H1 (cell line): ENCODE results near the gene CYP2W1. TPM values are rescaled to one million over a fixed set of nuclear protein-coding genes. Genes with fewer than 3 reads are reported as not detected.

Experiments
- CBX5 ChIP-seq: fragments of 300-800, 300-1000 bp; sonication (generic); IDR thresholded peaks from 2 replicates; pipeline ENCODE4 v1.7.1; 2016; ENCODE audit warnings: antibody characterized with exemption, low read length, low read depth
- CHD7 ChIP-seq: fragments of 300-600 bp; sonication (generic); IDR thresholded peaks from 2 replicates; pipeline ENCODE4 v1.7.1; 2012; ENCODE audit warnings: low read length, moderate library complexity, mild to moderate bottlenecking, inconsistent platforms; ENCODE audit not compliant: insufficient replicate concordance
- CTBP2 ChIP-seq: IDR thresholded peaks from 2 replicates; pipeline ENCODE4 v1.7.0; 2011; ENCODE audit warnings: borderline replicate concordance, mild to moderate bottlenecking, moderate library complexity, mixed read lengths, low read length; ENCODE audit not compliant: insufficient read depth, insufficient read length
- MAFK ChIP-seq: IDR thresholded peaks from 2 replicates; pipeline ENCODE4 v1.6.1; 2012; ENCODE audit warnings: low read depth, mild to moderate bottlenecking, improper control_type of control experiment, low read length
- NANOG ChIP-seq: IDR thresholded peaks from 2 replicates; pipeline ENCODE4 v1.6.1; 2011; ENCODE audit warnings: low read length, low read depth, mild to moderate bottlenecking, inconsistent platforms; ENCODE audit not compliant: insufficient read depth, poor library complexity, severe bottlenecking
- RFX5 ChIP-seq: IDR thresholded peaks from 2 replicates; pipeline ENCODE4 v1.6.1; 2011; ENCODE audit warnings: low read depth, low read length, improper control_type of control experiment, borderline replicate concordance
- SP2 ChIP-seq: IDR thresholded peaks from 2 replicates; pipeline ENCODE4 v1.6.1; 2012; ENCODE audit warnings: mild to moderate bottlenecking, low read length, inconsistent platforms
- SP4 ChIP-seq: IDR thresholded peaks from 2 replicates; pipeline ENCODE4 v1.6.1; 2012; ENCODE audit warnings: low read length, inconsistent platforms
- USF2 ChIP-seq: IDR thresholded peaks from 2 replicates; pipeline ENCODE4 v1.6.1; 2011; ENCODE audit warnings: low read length, improper control_type of control experiment
- YY1 ChIP-seq: IDR thresholded peaks from 2 replicates; pipeline ENCODE4 v1.6.1; 2011; ENCODE audit warnings: low read depth, mild to moderate bottlenecking, low read length
- polyA plus RNA-seq, 7 experiments: library from polyadenylated mRNA; depleted of rRNA in 3 of 7; stranded (reverse) in 5 of 7; unstranded in 2 of 7; fragments of >200 nt in 5 of 7; fragments of 200-250 nt in 2 of 7; gene quantifications; 1 replicate in 5 of 7; 2 replicates in 1 of 7; 4 replicates in 1 of 7; pipeline versions ENCODE4 v1.2.1 to v1.2.3, GENCODE V29; 2011 to 2013; ENCODE audit warnings: missing spikeins in 2 of 7, mixed read lengths in 2 of 7
- total RNA-seq: library from RNA; stranded (reverse); fragmentation: NEBNext Ultra II Directional; extraction: Animal tissue kit (Norgen Biotek cat#: 25700); gene quantifications from 2 replicates; pipeline ENCODE4 v1.2.1, GENCODE V29; 2021
- TF ChIP-seq, protein P1 (sequence below): IDR thresholded peaks from 2 replicates; pipeline ENCODE4 v1.6.1; 2012; ENCODE audit warnings: inconsistent platforms

CYP2W1 gene
- total and polyA plus RNA-seq, 2 of the 8 experiments (the other 6 are each of a cell fraction or from before 2014, with no cell fraction given): not detected

- TF ChIP-seq CHD7: no peak
- TF ChIP-seq, protein P1, sequence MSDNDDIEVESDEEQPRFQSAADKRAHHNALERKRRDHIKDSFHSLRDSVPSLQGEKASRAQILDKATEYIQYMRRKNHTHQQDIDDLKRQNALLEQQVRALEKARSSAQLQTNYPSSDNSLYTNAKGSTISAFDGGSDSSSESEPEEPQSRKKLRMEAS: no peak
- no peak for TF ChIP-seq NANOG
- TF ChIP-seq RFX5: no peak
- TF ChIP-seq CBX5: no peak
- no peak for TF ChIP-seq SP2
- TF ChIP-seq USF2: no peak
- no peak for TF ChIP-seq CTBP2
- no peak for TF ChIP-seq MAFK
- no peak for TF ChIP-seq SP4
- no peak for TF ChIP-seq YY1
Observed at GRCh38 chr7:1005303-1005702, 22.3 kb downstream of the CYP2W1 start (continued).
